ENCODE results near the gene HPCAL4.
A peak's percentile ranks its signal among the peaks of the same experiment; 100 is the strongest.

HPCAL4 gene

GRCh38 chr1:39720094-39720999 is 29.1 kb upstream of the HPCAL4 start:
- DNase-seq (ENCODE audit: insufficient read length, low spot score): no peak
- no peak for TF ChIP-seq POLR2A (IDR thresholded peaks at IDR 0.05; ENCODE audit: low read depth, low read length)
- peak; percentile 84 for FAIRE-seq

- FAIRE-seq (no peak), DNase-seq (ENCODE audit: insufficient read length, low spot score) (no peak)
- TF ChIP-seq POLR2A (IDR thresholded peaks at IDR 0.05; ENCODE audit: low read depth, low read length): no peak
These were observed 26.6 kb upstream of the HPCAL4 start for GRCh38 chr1:39717809-39718208.

- no peak for TF ChIP-seq POLR2A (IDR thresholded peaks at IDR 0.05; ENCODE audit: low read depth, low read length)
- no peak for DNase-seq (ENCODE audit: insufficient read length, low spot score)
- no peak for FAIRE-seq
These were observed 22.3 kb upstream of the HPCAL4 start for GRCh38 chr1:39713557-39713956.

- FAIRE-seq: no peak
- DNase-seq (ENCODE audit: insufficient read length, low spot score): no peak
- no peak for TF ChIP-seq POLR2A (IDR thresholded peaks at IDR 0.05; ENCODE audit: low read depth, low read length)
These were observed 20.7 kb upstream of the HPCAL4 start for GRCh38 chr1:39711966-39712340.

- no peak for TF ChIP-seq POLR2A (IDR thresholded peaks at IDR 0.05; ENCODE audit: low read depth, low read length)
- DNase-seq (ENCODE audit: insufficient read length, low spot score): no peak
- FAIRE-seq: no peak
These were observed 20.1 kb upstream of the HPCAL4 start for GRCh38 chr1:39711104-39711965.

GRCh38 chr1:39707506-39707905 is 16.3 kb upstream of the HPCAL4 start:
- FAIRE-seq: no peak
- DNase-seq (ENCODE audit: insufficient read length, low spot score): no peak
- no peak for TF ChIP-seq POLR2A (IDR thresholded peaks at IDR 0.05; ENCODE audit: low read depth, low read length)

GRCh38 chr1:39704757-39705156 is 13.5 kb upstream of the HPCAL4 start:
- no peak for TF ChIP-seq POLR2A (IDR thresholded peaks at IDR 0.05; ENCODE audit: low read depth, low read length)
- FAIRE-seq: no peak

GRCh38 chr1:39701049-39701439 is 9.8 kb upstream of the HPCAL4 start:
- no peak for TF ChIP-seq POLR2A (IDR thresholded peaks at IDR 0.05; ENCODE audit: low read depth, low read length)
- FAIRE-seq: no peak
- no peak for DNase-seq (ENCODE audit: insufficient read length, low spot score)

More at GRCh38 chr1:39704757-39705156, 13.5 kb upstream of the HPCAL4 start:
- no peak for DNase-seq (ENCODE audit: insufficient read length, low spot score)

GRCh38 chr1:39700348-39700747 is 9.1 kb upstream of the HPCAL4 start:
- DNase-seq (ENCODE audit: insufficient read length, low spot score) (no peak), FAIRE-seq (no peak)
- TF ChIP-seq POLR2A (IDR thresholded peaks at IDR 0.05; ENCODE audit: low read depth, low read length): no peak

- DNase-seq (ENCODE audit: insufficient read length, low spot score) (no peak), FAIRE-seq (no peak)
- TF ChIP-seq POLR2A (IDR thresholded peaks at IDR 0.05; ENCODE audit: low read depth, low read length): no peak
These were observed 8.2 kb upstream of the HPCAL4 start for GRCh38 chr1:39699419-39699818.

- TF ChIP-seq POLR2A (IDR thresholded peaks at IDR 0.05; ENCODE audit: low read depth, low read length): no peak
- FAIRE-seq: no peak
- no peak for DNase-seq (ENCODE audit: insufficient read length, low spot score)
These were observed 7.3 kb upstream of the HPCAL4 start for GRCh38 chr1:39698568-39698967.

GRCh38 chr1:39696448-39696847 is 5.2 kb upstream of the HPCAL4 start:
- DNase-seq (ENCODE audit: insufficient read length, low spot score) (no peak), FAIRE-seq (no peak)
- TF ChIP-seq POLR2A (IDR thresholded peaks at IDR 0.05; ENCODE audit: low read depth, low read length): no peak

GRCh38 chr1:39695016-39695415 is 3.8 kb upstream of the HPCAL4 start:
- DNase-seq (ENCODE audit: insufficient read length, low spot score): no peak
- no peak for FAIRE-seq
- TF ChIP-seq POLR2A (IDR thresholded peaks at IDR 0.05; ENCODE audit: low read depth, low read length): no peak

GRCh38 chr1:39694026-39694425 is 2.8 kb upstream of the HPCAL4 start:
- DNase-seq (ENCODE audit: insufficient read length, low spot score) (no peak), FAIRE-seq (no peak)

More at GRCh38 chr1:39694026-39694425, 2.8 kb upstream of the HPCAL4 start:
- TF ChIP-seq POLR2A (IDR thresholded peaks at IDR 0.05; ENCODE audit: low read depth, low read length): no peak

Data from H54 (cell line).